GM21529 (cell line): ENCODE measurements around the gene GYPC.

Source experiments
- ATAC-seq: cut with Tn5 transposase; IDR thresholded peaks from one replicate; pipeline ENCODE4 v1.9.1; 2021; ENCODE audit not compliant: unreplicated experiment

Gene GYPC

GRCh38 chr2:126729896-126730295, 73.9 kb downstream of the GYPC start:
- ATAC-seq = no peak

GRCh38 chr2:126730655-126731054, 74.7 kb downstream of the GYPC start:
- ATAC-seq = no peak

GRCh38 chr2:126731353-126731752, 75.4 kb downstream of the GYPC start:
- ATAC-seq = no peak

- ATAC-seq = no peak
Observed at GRCh38 chr2:126732682-126733245, 76.8 kb downstream of the GYPC start.

- ATAC-seq = no peak
Observed at GRCh38 chr2:126733795-126734194, 77.8 kb downstream of the GYPC start.

GRCh38 chr2:126736133-126736874, 80.3 kb downstream of the GYPC start:
- ATAC-seq = no peak

GRCh38 chr2:126739141-126739540, 83.2 kb downstream of the GYPC start:
- no peak for ATAC-seq

- ATAC-seq = no peak
Observed at GRCh38 chr2:126744640-126745039, 88.7 kb downstream of the GYPC start.
